OCI-LY1 (cell line): ENCODE results near the gene ANKRD42.
A peak's percentile ranks its signal among the peaks of the same experiment; 100 is the strongest.

Source experiments
- H2AFZ ChIP-seq: fragments of 200-600 bp; sonication (generic), shearing (Covaris generic); 2 replicates; pipeline ENCODE4 v1.6.0; 2014; ENCODE audit warnings: antibody characterized with exemption, mild to moderate bottlenecking, low read length
- H3F3A ChIP-seq: fragments of 200-600 bp; sonication (generic), shearing (Covaris generic); 2 replicates; pipeline ENCODE4 v1.6.0; 2014; ENCODE audit warnings: mild to moderate bottlenecking, antibody characterized with exemption, low read length, moderate library complexity; ENCODE audit not compliant: insufficient read depth
- H3K27ac ChIP-seq: fragments of 200-600 bp; sonication (generic); 2 replicates; pipeline ENCODE4 v1.5.1; 2014; ENCODE audit warnings: low read length, mixed run types, mild to moderate bottlenecking, low read depth; ENCODE audit not compliant: poor library complexity, severe bottlenecking
- H3K27me3 ChIP-seq: fragments of 200-600 bp; sonication (generic); 2 replicates; pipeline ENCODE4 v1.6.0; 2014; ENCODE audit warnings: antibody characterized with exemption, mild to moderate bottlenecking, low read length, moderate library complexity; ENCODE audit not compliant: insufficient read depth
- H3K36me3 ChIP-seq: fragments of 200-600 bp; sonication (generic); 2 replicates; pipeline ENCODE4 v1.6.1; 2014; ENCODE audit warnings: mild to moderate bottlenecking, antibody characterized with exemption, low read length, moderate library complexity, mixed read lengths; ENCODE audit not compliant: insufficient read depth
- H3K4me1 ChIP-seq: fragments of 200-600 bp; sonication (generic); 2 replicates; pipeline ENCODE4 v1.5.1; 2014; ENCODE audit warnings: mild to moderate bottlenecking, low read length, moderate library complexity; ENCODE audit not compliant: insufficient read depth, severe bottlenecking
- H3K4me2 ChIP-seq: fragments of 200-600 bp; sonication (generic), shearing (Covaris generic); 2 replicates; pipeline ENCODE4 v1.6.1; 2014; ENCODE audit warnings: low read length
- H3K4me3 ChIP-seq: fragments of 200-600 bp; sonication (generic); 2 replicates; pipeline ENCODE4 v1.5.1; 2014; ENCODE audit warnings: low read length, low read depth, mild to moderate bottlenecking, mixed read lengths; ENCODE audit not compliant: poor library complexity, severe bottlenecking
- H3K79me2 ChIP-seq: fragments of 200-600 bp; shearing (Covaris generic); 2 replicates; pipeline ENCODE4 v1.6.1; 2016; ENCODE audit warnings: mixed run types, low read length, mixed read lengths; ENCODE audit not compliant: insufficient read depth
- H3K9ac ChIP-seq: fragments of 200-600 bp; sonication (generic), shearing (Covaris generic); 2 replicates; pipeline ENCODE4 v1.6.1; 2014; ENCODE audit warnings: mild to moderate bottlenecking, low read length, mixed read lengths
- H3K9me2 ChIP-seq: fragments of 200-600 bp; sonication (generic), shearing (Covaris generic); 2 replicates; pipeline ENCODE4 v1.6.1; 2014; ENCODE audit warnings: low read depth, mild to moderate bottlenecking, low read length, mixed read lengths
- H3K9me3 ChIP-seq: fragments of 200-600 bp; shearing (Covaris generic); 2 replicates; pipeline ENCODE4 v1.6.1; 2014; ENCODE audit warnings: low read length, mixed read lengths
- H4K20me1 ChIP-seq: fragments of 200-600 bp; sonication (generic), shearing (Covaris generic); 2 replicates; pipeline ENCODE4 v1.6.0; 2016; ENCODE audit warnings: mild to moderate bottlenecking, low read length; ENCODE audit not compliant: insufficient read depth
- EZH2 ChIP-seq: fragments of 200-600 bp; sonication (generic), shearing (Covaris generic); IDR thresholded peaks from 2 replicates; pipeline ENCODE4 v1.8.0; 2017; ENCODE audit warnings: borderline replicate concordance, mixed run types, mild to moderate bottlenecking, antibody characterized with exemption, low read length, moderate library complexity, mixed read lengths
- TF ChIP-seq, protein P1 (sequence below): fragments of 200-600 bp; sonication (generic), shearing (Covaris generic); IDR thresholded peaks from 2 replicates; pipeline ENCODE4 v1.5.1; 2017; ENCODE audit warnings: mild to moderate bottlenecking, antibody characterized with exemption, low read length, moderate library complexity, mixed read lengths

The ANKRD42 gene

DNA sequence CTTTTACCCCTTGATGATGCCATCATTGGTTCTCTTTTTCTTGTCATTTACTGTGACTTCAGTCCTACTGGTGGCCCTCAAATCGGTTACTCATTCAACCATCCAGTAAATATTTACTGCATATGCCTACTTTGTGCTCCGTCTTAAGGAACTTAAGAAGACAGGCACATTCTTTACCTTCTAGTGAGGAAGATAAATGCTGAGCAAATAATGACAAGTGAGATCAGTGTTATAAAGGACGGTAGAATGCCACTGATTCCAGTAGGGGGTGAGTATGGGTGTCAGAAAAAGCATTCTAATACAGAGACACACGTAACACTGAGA, 1.6 kb downstream of the ANKRD42 start:
- Histone ChIP-seq H3K9ac (peak overlapping the region; percentile 70; the same call in 1 of the 2 replicates), H3K79me2 (peaks cover 11% of the 10 kb centered on the region), H3K36me3 (peaks cover 6% of the 10 kb centered on the region; the same call in 1 of the 2 replicates)

DNA sequence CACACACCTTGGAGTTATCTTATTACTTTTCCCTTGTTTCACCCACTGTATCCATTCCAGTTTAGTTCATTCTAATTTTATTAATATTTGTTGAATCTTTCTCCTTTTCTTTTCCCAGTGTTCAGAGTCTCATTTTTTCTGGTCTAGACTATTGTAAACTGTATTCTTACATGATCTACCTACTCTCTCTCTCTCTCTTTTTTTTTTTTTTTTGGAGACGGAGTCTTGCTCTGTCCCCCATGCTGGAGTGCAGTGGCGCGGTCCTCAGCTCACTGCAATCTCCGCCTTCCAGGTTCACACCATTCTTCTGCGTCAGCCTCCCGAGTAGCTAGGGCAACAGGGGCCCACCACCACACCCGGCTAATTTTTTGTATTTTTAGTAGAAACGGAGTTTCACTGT, 2.1 kb downstream of the ANKRD42 start:
- Histone ChIP-seq H3K27me3 (no peaks in the 10 kb centered on the region), H3K4me2 (peak overlapping the region; percentile 82), H3K36me3 (peaks cover 4% of the 10 kb centered on the region; the same call in 1 of the 2 replicates), H3K27ac (no peak overlapping the region), H3F3A (no peaks in the 10 kb centered on the region), H3K9me2 (no peaks in the 10 kb centered on the region), H3K4me1 (peaks cover 27% of the 10 kb centered on the region), H3K9ac (no peak overlapping the region), H2AFZ (no peak overlapping the region), H3K79me2 (peaks cover 11% of the 10 kb centered on the region), H3K9me3 (no peaks in the 10 kb centered on the region), H4K20me1 (no peaks in the 10 kb centered on the region), H3K4me3 (no peak overlapping the region)
- no peak for TF ChIP-seq EZH2

More for the DNA sequence above, 1.6 kb downstream of the ANKRD42 start:
- peak overlapping the region; percentile 77 for H3K4me3 ChIP-seq
- H3F3A ChIP-seq = no peaks in the 10 kb centered on the region
- H2AFZ ChIP-seq = peak overlapping the region; percentile 27
- no peak overlapping the region for H3K27ac ChIP-seq
- peaks cover 27% of the 10 kb centered on the region for H3K4me1 ChIP-seq
- H3K27me3 ChIP-seq = no peaks in the 10 kb centered on the region
- TF ChIP-seq EZH2 = no peak
- TF ChIP-seq, protein P1, sequence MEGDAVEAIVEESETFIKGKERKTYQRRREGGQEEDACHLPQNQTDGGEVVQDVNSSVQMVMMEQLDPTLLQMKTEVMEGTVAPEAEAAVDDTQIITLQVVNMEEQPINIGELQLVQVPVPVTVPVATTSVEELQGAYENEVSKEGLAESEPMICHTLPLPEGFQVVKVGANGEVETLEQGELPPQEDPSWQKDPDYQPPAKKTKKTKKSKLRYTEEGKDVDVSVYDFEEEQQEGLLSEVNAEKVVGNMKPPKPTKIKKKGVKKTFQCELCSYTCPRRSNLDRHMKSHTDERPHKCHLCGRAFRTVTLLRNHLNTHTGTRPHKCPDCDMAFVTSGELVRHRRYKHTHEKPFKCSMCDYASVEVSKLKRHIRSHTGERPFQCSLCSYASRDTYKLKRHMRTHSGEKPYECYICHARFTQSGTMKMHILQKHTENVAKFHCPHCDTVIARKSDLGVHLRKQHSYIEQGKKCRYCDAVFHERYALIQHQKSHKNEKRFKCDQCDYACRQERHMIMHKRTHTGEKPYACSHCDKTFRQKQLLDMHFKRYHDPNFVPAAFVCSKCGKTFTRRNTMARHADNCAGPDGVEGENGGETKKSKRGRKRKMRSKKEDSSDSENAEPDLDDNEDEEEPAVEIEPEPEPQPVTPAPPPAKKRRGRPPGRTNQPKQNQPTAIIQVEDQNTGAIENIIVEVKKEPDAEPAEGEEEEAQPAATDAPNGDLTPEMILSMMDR = peak; percentile 24; the same call in 1 of the 2 replicates
- no peaks in the 10 kb centered on the region for H3K9me2 ChIP-seq
- H3K9me3 ChIP-seq = no peaks in the 10 kb centered on the region
- H3K4me2 ChIP-seq = peak overlapping the region; percentile 82
- no peaks in the 10 kb centered on the region for H4K20me1 ChIP-seq

DNA sequence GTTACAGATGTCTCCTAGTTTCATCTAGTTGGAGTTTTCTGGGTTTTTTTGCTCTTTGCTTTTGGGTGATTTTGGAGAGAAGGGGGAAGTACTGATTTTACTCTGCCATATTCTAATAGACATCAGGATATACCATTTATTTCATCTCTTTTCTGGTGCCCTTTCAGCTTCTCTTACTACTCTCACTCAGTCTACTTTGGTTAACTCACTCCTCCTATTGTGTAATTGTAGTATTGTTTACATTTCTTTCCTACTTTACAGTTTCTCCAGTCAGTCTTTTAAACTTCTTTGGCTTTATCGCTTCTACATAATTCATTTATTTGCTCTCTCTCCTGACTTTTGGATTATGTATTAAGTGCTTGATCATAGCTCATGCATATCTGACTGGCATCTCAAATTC, 6.5 kb downstream of the ANKRD42 start:
- Histone ChIP-seq H3K9me2 (no peaks in the 10 kb centered on the region), H3K27me3 (no peaks in the 10 kb centered on the region), H3F3A (no peaks in the 10 kb centered on the region), H3K36me3 (no peaks in the 10 kb centered on the region), H3K4me2 (no peak overlapping the region), H2AFZ (no peak overlapping the region), H3K9me3 (no peaks in the 10 kb centered on the region), H3K79me2 (no peaks in the 10 kb centered on the region), H3K27ac (no peak overlapping the region), H4K20me1 (no peaks in the 10 kb centered on the region), H3K9ac (no peak overlapping the region), H3K4me3 (no peak overlapping the region), H3K4me1 (peaks cover 10% of the 10 kb centered on the region)
- TF ChIP-seq, protein P1 = no peak

DNA sequence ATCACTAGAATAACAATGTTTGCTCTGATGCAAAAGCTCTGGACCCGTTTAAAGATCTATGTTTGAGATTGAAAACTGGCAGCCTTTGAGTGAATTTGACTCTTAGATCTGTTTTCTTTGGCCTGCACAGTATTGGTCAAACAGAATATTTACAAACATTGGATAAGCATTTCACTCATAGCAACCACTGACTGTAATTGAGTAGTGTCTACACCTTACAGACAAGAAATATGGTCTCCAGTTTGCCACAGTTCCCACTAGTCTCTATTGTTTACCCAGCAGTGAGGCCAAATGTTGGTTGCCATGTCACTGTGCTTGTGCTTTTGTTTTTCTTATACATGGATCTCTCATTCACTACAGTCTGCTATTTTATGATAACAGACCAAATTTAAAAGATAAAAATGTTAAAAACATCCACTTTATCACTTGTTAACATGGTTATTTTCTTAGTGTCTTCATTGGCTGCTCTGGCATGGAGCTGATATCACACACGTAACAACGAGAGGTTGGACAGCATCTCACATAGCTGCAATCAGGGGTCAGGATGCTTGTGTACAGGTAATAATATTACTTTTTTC, 12.2 kb downstream of the ANKRD42 start:
- H3K4me3 ChIP-seq = no peak overlapping the region

More for the DNA sequence above, 12.2 kb downstream of the ANKRD42 start:
- Histone ChIP-seq H3K27me3 (no peaks in the 10 kb centered on the region), H3K4me1 (no peaks in the 10 kb centered on the region), H4K20me1 (no peaks in the 10 kb centered on the region), H3K9ac (no peak overlapping the region), H3K4me2 (no peak overlapping the region), H3K79me2 (no peaks in the 10 kb centered on the region), H3K9me3 (no peaks in the 10 kb centered on the region), H3K27ac (no peak overlapping the region), H3K9me2 (no peaks in the 10 kb centered on the region), H3K36me3 (no peaks in the 10 kb centered on the region), H3F3A (0 out of 2 replicates have a peak, but pooled peaks cover 4% of the 10 kb centered on the region), H2AFZ (no peak overlapping the region)
- TF ChIP-seq, protein P1 = no peak
- TF ChIP-seq EZH2 = no peak
